Measurements from ENCODE around the gene RTP2.

DNA sequence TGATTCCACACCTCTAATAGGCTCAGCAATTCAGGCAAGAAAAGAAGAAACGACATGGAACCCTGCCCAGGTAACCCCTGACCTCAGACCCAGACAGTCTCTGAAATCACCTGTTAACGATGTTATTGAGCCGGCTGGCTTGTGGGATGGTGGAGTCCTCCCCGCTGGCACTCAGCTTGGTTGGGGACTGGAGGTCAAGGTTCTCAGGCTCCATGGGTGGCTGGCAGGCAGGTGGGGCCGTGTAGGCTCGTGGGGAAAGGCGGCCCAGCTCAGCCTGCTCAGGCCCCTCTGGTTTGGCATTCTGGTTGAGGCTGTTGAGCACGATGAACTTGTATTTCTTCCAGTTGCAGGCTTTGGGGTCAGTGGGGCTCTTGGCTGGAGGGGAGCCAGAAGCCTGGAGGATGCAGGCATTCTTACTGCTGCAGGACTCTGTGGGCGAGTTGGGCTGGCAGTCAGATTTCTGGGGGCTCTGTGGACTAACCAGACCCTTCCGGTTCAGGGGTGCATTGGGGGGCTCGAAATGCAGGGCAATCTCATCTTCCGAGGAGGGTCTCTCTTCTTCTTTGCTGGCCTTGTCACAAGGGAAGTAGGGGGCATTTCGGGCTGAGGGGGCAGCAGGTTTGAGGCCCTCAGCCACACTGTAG, 26.7 kb upstream of the RTP2 start:
- TF ChIP-seq, protein P1, sequence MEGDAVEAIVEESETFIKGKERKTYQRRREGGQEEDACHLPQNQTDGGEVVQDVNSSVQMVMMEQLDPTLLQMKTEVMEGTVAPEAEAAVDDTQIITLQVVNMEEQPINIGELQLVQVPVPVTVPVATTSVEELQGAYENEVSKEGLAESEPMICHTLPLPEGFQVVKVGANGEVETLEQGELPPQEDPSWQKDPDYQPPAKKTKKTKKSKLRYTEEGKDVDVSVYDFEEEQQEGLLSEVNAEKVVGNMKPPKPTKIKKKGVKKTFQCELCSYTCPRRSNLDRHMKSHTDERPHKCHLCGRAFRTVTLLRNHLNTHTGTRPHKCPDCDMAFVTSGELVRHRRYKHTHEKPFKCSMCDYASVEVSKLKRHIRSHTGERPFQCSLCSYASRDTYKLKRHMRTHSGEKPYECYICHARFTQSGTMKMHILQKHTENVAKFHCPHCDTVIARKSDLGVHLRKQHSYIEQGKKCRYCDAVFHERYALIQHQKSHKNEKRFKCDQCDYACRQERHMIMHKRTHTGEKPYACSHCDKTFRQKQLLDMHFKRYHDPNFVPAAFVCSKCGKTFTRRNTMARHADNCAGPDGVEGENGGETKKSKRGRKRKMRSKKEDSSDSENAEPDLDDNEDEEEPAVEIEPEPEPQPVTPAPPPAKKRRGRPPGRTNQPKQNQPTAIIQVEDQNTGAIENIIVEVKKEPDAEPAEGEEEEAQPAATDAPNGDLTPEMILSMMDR (conservative IDR thresholded peaks at IDR 0.05; ENCODE audit: low read depth, low read length): no peak
- no peak for TF ChIP-seq RAD21 (IDR thresholded peaks at IDR 0.05; ENCODE audit: low read length)
- no peak for TF ChIP-seq CEBPB (IDR thresholded peaks at IDR 0.05; ENCODE audit: low read depth, low read length)
- TF ChIP-seq POLR2A (IDR thresholded peaks at IDR 0.05; ENCODE audit: low read depth, low read length): no peak
- no peak for TF ChIP-seq NFE2L2 (IDR thresholded peaks at IDR 0.05; ENCODE audit: low read depth, low read length)
- no peak for TF ChIP-seq MAZ (IDR thresholded peaks at IDR 0.05; ENCODE audit: borderline replicate concordance, low read depth, low read length)
- no peak for TF ChIP-seq RCOR1 (IDR thresholded peaks at IDR 0.05; ENCODE audit: insufficient replicate concordance, low read length)
- no peak for TF ChIP-seq RFX5 (IDR thresholded peaks at IDR 0.05; ENCODE audit: low read depth, low read length)
- TF ChIP-seq, protein P2, sequence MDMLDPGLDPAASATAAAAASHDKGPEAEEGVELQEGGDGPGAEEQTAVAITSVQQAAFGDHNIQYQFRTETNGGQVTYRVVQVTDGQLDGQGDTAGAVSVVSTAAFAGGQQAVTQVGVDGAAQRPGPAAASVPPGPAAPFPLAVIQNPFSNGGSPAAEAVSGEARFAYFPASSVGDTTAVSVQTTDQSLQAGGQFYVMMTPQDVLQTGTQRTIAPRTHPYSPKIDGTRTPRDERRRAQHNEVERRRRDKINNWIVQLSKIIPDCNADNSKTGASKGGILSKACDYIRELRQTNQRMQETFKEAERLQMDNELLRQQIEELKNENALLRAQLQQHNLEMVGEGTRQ (IDR thresholded peaks at IDR 0.05; ENCODE audit: low read depth, low read length): no peak
- TF ChIP-seq BHLHE40 (IDR thresholded peaks at IDR 0.05; ENCODE audit: low read depth, low read length): no peak
- no peak for TF ChIP-seq CHD1 (IDR thresholded peaks at IDR 0.05; ENCODE audit: low read depth, low read length)
- no peak for TF ChIP-seq MXI1 (IDR thresholded peaks at IDR 0.05; ENCODE audit: borderline replicate concordance, low read depth, low read length)
